Keratinocyte (primary cell): ENCODE results near the gene MYORG. TPM values are rescaled to one million over a fixed set of nuclear protein-coding genes. Genes with fewer than 3 reads are reported as not detected.

ENCODE experiments used
- DNase-seq: peaks from one replicate; pipeline ENCODE4 v3.0.0-alpha.2; 2011; ENCODE audit warnings: low read depth, missing footprints, low spot score
- FAIRE-seq: peaks from 2 replicates; lab custom pipeline; 2011; peaks lifted over from hg19 to GRCh38; lab: Jason Lieb, UNC
- H2AFZ ChIP-seq: 2 replicates; pipeline ENCODE4 v1.6.0; 2012; ENCODE audit warnings: low read length, control low read depth, inconsistent platforms; ENCODE audit not compliant: control insufficient read depth
- H3K27ac ChIP-seq: 2 replicates; pipeline ENCODE4 v1.5.1; 2011; ENCODE audit warnings: low read length; ENCODE audit not compliant: control insufficient read depth, insufficient read depth
- H3K27me3 ChIP-seq: 3 replicates; pipeline ENCODE4 v1.6.0; 2011; ENCODE audit warnings: low read length; ENCODE audit not compliant: control insufficient read depth, insufficient read depth; ENCODE audit errors: extremely low read depth
- H3K36me3 ChIP-seq, 2 experiments: 2 replicates in 1 of 2; 3 replicates in 1 of 2; pipeline ENCODE4 v1.5.1; 2011; ENCODE audit warnings: low read length in 2 of 2, mild to moderate bottlenecking in 1 of 2; ENCODE audit not compliant: control insufficient read depth in 2 of 2, insufficient read depth in 2 of 2; ENCODE audit errors: extremely low read depth in 1 of 2
- H3K4me1 ChIP-seq: 3 replicates; pipeline ENCODE4 v1.5.1; 2011; ENCODE audit warnings: low read length; ENCODE audit not compliant: control insufficient read depth, insufficient read depth; ENCODE audit errors: extremely low read depth
- H3K4me2 ChIP-seq: 3 replicates; pipeline ENCODE4 v1.6.0; 2011; ENCODE audit warnings: low read depth, low read length; ENCODE audit not compliant: control insufficient read depth, insufficient read depth; ENCODE audit errors: extremely low read depth
- H3K4me3 ChIP-seq, 3 experiments: fragments of 200-600 bp in 1 of 3; sonication (generic) in 1 of 3; 2 replicates in 2 of 3; 3 replicates in 1 of 3; pipeline ENCODE4 v1.5.1; 2011 to 2016; ENCODE audit warnings: low read length in 3 of 3, mild to moderate bottlenecking in 3 of 3, control low read depth in 2 of 3, inconsistent platforms in 1 of 3, low read depth in 1 of 3, mixed read lengths in 1 of 3, mixed run types in 1 of 3, moderate library complexity in 1 of 3; ENCODE audit not compliant: control insufficient read depth in 2 of 3, insufficient read depth in 2 of 3; ENCODE audit errors: extremely low read depth in 1 of 3
- H3K79me2 ChIP-seq: 2 replicates; pipeline ENCODE4 v1.6.0; 2012; ENCODE audit warnings: low read length; ENCODE audit not compliant: control insufficient read depth, insufficient read depth
- H3K9ac ChIP-seq: 3 replicates; pipeline ENCODE4 v1.6.0; 2011; ENCODE audit warnings: low read length; ENCODE audit not compliant: control insufficient read depth, insufficient read depth; ENCODE audit errors: extremely low read depth
- H3K9me1 ChIP-seq: 3 replicates; pipeline ENCODE4 v1.6.0; 2011; ENCODE audit warnings: low read length; ENCODE audit not compliant: control insufficient read depth, insufficient read depth; ENCODE audit errors: extremely low read depth
- H3K9me3 ChIP-seq: 2 replicates; pipeline ENCODE4 v1.5.1; 2012; ENCODE audit warnings: low read depth, low read length; ENCODE audit not compliant: control insufficient read depth
- H4K20me1 ChIP-seq: 3 replicates; pipeline ENCODE4 v1.6.0; 2011; ENCODE audit warnings: low read length; ENCODE audit not compliant: control insufficient read depth, insufficient read depth; ENCODE audit errors: extremely low read depth
- CTCF ChIP-seq, 3 experiments: IDR thresholded peaks in 1 of 3; conservative IDR thresholded peaks in 1 of 3; optimal IDR thresholded peaks in 1 of 3; 2 replicates in 2 of 3; 3 replicates in 1 of 3; pipeline versions ENCODE3 to v1.5.1; 2011; ENCODE audit warnings: low read length in 3 of 3, mild to moderate bottlenecking in 3 of 3, moderate library complexity in 2 of 3, control low read depth in 1 of 3, inconsistent platforms in 1 of 3; ENCODE audit not compliant: insufficient read depth in 2 of 3; ENCODE audit errors: extremely low read depth in 1 of 3
- EZH2 ChIP-seq: IDR thresholded peaks from one replicate; pipeline ENCODE4 v1.6.1; 2012; ENCODE audit warnings: inconsistent platforms, mild to moderate bottlenecking, low read length, moderate library complexity
- dilution Hi-C: fragments of 300-500 bp; cut with MboI; formaldehyde crosslinking; loops from one replicate; pipeline ENCODE4 v1.7.0; 2020; ENCODE audit warnings: low sequenced_read_pairs; ENCODE audit not compliant: extremely low pct_ligation_motif_present
- polyA plus RNA-seq, 5 experiments: library from polyadenylated mRNA; depleted of rRNA in 3 of 5; stranded (reverse) in 3 of 5; stranded (forward) in 1 of 5; unstranded in 1 of 5; fragments of >200 nt; gene quantifications; 1 replicate in 1 of 5; 2 replicates in 3 of 5; 3 replicates in 1 of 5; pipeline versions ENCODE4 v1.2.1 to v1.2.3, GENCODE V29; 2011 to 2012; ENCODE audit warnings: missing spikeins in 2 of 5, low read depth in 1 of 5, low replicate concordance in 1 of 5

Gene MYORG
- polyA plus RNA-seq, 1 donor (not counting 4 experiments of a cell fraction or from before 2014, with no cell fraction given): 3.1 TPM

DNA sequence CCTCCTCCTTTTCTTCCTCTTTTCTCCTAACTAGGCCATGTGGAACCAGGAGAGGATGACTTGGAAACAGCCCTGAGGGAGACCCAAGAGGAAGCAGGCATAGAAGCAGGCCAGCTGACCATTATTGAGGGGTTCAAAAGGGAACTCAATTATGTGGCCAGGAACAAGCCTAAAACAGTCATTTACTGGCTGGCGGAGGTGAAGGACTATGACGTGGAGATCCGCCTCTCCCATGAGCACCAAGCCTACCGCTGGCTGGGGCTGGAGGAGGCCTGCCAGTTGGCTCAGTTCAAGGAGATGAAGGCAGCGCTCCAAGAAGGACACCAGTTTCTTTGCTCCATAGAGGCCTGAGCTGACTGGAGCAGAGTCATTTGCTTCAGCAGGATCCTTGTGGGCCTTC is 33.6 kb downstream of the MYORG start:
- TF ChIP-seq CTCF (optimal IDR thresholded peaks at IDR 0.05 in 1 of 3, IDR thresholded peaks at IDR 0.05 in 1 of 3, conservative IDR thresholded peaks at IDR 0.05 in 1 of 3; ENCODE audit: extremely low read depth in 1 of 3, insufficient read depth in 2 of 3, low read length in 3 of 3) (no peak), EZH2 (no peak)
- Histone ChIP-seq H3K4me3 (no peak overlapping the region), H3K4me2 (no peak overlapping the region), H3K27ac (no peak overlapping the region), H3K79me2 (no peaks in the 10 kb centered on the region), H4K20me1 (no peaks in the 10 kb centered on the region), H3K36me3 (peaks cover 18 to 20% of the 10 kb centered on the region in 2 experiments), H3K9me3 (no peaks in the 10 kb centered on the region), H3K9me1 (no peaks in the 10 kb centered on the region), H3K9ac (no peak overlapping the region), H2AFZ (no peak overlapping the region), H3K27me3 (no peaks in the 10 kb centered on the region), H3K4me1 (no peaks in the 10 kb centered on the region)
- dilution Hi-C loops: no loop called here
- no peak for FAIRE-seq
- no peak for DNase-seq

DNA sequence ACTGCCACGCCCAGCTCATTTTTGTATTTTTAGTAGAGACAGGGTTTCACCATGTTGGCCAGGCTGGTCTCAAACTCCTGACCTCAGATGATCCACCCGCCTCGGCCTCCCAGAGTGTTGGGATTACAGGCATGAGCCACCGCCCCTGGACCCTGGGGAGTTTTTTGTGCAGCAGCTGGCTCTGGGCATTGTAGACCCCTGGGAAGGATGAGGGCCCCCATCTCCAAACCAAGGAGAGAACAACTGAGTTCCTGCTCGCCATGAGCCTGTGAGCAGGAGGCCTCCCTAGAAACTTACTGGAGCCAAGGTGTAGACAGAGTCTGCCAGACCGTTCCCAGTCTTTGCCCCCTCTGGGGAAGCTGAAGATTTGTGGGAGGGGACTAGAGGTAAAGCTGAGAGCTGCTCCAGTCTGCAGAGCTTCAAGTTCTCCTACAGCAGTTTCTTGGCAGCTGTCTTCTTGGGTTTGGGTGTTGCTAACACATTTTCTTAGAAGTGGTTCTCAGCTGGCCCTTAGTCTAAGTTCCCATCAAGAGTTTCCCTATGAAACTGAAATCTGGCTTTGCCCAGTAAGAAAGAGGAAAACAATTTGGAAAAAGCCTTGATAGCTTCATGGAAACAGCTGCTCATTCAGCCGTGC is 34.9 kb downstream of the MYORG start:
- H3K4me3 ChIP-seq: no peak overlapping the region
- no peak for FAIRE-seq
- dilution Hi-C loops: no loop called here
- H3K4me2 ChIP-seq: no peak overlapping the region
- peaks cover 18 to 20% of the 10 kb centered on the region in 2 experiments for H3K36me3 ChIP-seq
- H3K27ac ChIP-seq: no peak overlapping the region
- no peaks in the 10 kb centered on the region for H3K4me1 ChIP-seq
- no peaks in the 10 kb centered on the region for H3K9me1 ChIP-seq
- TF ChIP-seq CTCF (optimal IDR thresholded peaks at IDR 0.05 in 1 of 3, IDR thresholded peaks at IDR 0.05 in 1 of 3, conservative IDR thresholded peaks at IDR 0.05 in 1 of 3; ENCODE audit: extremely low read depth in 1 of 3, insufficient read depth in 2 of 3, low read length in 3 of 3) (no peak), EZH2 (no peak)
- H4K20me1 ChIP-seq: no peaks in the 10 kb centered on the region
- no peak overlapping the region for H3K9ac ChIP-seq
- no peaks in the 10 kb centered on the region for H3K79me2 ChIP-seq
- no peak for DNase-seq
- no peaks in the 10 kb centered on the region for H3K9me3 ChIP-seq
- no peak overlapping the region for H2AFZ ChIP-seq
- H3K27me3 ChIP-seq: no peaks in the 10 kb centered on the region
